GM21528 (cell line): ENCODE results near the gene CRCP.

ENCODE experiments used
- ATAC-seq: cut with Tn5 transposase; IDR thresholded peaks from one replicate; pipeline ENCODE4 v1.9.1; 2021; ENCODE audit warnings: mild to moderate bottlenecking, moderate library complexity; ENCODE audit not compliant: unreplicated experiment, low FRiP score

CRCP gene

DNA sequence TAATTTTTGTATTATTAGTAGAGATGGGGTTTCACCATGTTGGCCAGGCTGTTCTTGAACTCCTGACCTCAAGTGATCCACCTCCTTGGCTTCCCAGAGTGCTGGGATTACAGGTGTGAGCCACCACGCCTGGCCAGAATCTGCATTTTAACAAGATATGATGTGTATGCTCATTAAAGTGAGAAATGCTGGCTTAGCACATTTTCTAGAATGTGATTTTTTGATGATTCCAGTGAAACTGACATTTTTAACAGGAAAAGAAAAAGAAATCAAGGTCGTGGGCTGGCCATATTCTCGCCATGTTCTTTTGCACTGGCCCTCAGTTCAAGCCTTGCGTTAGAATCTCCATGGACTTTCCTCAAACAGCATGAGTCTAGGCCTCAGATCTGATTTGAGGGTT, 72.3 kb downstream of the CRCP start:
- no peak for ATAC-seq

DNA sequence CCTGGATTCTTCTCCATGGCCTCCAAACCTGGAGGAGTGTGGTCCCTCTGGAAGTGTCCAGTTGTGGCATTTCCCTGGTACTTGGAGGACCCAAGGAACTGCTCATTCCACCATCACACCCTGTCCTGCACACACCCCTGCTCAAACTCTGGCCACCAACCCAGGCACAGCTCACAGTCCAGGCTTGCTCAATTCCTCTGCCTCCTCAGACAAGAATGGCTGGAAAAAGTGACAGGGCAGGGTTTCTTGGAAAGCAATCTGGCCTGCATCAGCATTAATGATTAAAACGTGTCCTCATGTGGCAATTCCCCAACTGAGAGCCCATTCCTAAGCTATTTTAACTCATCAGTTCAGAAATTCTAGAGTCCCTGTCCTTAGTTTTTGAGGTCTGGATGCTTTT, 73.3 kb downstream of the CRCP start:
- no peak for ATAC-seq

DNA sequence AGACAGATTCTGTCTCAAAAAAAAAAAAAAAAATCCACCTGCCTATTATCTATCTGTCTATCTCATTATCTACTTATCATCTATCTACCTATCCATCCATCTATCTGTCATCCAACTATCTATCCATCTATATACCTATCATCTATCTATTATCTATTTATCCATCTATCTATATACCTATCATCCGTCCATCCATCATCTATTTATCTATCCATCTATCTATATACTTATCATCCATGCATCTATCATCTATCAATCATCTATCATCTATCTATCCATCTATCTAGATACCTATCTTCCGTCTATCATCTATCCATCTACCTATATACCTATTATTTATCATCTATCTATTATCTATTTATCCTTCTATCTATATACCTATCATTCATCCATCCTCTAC, 74.0 kb downstream of the CRCP start:
- ATAC-seq: no peak

DNA sequence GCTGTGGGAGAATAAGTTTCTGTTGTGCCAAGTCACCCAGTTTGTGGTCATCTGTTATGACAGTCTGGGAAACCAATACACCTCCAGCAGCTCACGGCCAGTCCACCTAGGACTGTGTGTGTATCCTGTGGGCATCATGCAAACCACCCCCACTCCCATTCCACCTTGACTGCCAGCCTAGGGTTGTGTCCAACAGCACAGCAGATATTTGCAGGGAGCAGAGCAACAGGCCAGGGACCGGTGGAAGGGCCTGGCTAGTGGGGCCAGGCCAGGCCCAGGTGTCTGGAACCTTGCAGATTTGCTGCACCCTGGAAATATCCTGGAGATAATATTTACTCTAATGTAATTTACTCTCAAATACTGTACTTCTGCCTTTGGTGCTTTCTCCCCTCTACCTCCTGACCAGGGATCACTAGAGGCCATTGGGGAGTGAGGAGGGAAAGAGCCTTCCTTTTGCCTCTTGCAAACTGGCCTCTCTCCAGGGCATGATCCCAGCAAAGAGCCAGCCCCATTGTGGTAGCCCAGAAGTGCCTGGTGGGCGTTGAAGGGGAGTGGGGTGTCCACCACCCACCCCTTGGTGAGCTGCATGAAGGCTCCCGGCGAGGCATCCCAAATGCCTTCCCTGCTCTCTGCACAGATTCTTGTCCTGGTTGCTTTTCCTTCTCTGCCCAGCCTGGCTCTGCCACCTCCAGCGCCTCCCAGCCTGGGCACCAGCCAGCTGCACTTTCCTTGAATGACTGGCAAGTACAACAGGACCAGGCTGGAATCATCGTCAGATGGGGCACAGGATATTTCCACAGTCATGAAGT, 75.3 kb downstream of the CRCP start:
- ATAC-seq: no peak

DNA sequence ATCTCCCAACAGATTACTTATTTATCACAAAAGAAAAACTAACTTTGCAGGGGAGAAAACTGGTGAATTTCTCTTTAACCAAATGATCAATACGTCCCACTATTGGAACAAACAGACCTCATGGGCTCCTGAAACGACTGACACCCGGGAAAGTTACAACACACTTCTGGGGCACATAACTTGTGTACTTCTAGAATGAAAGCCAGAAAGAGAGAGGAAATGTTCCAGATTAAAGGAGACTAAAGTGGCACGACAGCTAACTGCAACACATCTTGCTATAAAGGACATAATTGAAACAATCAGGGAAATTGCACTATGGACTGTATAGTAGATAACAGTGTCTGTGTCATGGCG, 75.8 kb downstream of the CRCP start:
- no peak for ATAC-seq

DNA sequence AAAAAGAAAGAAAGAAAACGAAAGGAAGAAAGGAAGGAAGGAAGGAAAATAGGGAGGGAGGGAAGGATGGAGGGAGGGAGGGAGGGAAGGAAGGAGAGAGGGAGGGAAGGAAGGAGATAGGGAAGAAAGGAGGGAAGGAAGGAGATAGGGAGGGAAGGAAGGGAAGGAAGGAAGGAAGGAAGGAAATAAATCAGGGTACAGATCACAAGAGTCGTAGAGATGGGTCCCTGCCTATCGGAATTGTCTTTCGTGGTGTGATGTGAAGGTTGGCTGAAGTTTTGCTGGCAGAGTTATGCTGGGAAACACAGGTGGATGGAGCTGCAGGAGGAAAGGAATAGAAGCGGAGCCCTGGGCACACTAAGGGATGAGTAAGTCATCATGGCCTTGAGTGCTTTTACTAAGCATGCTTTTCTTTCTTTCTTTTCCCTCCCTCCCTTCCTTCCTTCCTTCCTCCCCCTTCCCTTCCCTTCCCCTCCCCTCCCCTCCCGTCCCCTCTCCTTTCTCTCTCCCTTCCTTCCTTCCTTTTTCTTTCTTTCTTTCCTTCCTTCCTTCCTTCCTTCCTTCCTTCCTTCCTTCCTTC, 78.6 kb downstream of the CRCP start:
- no peak for ATAC-seq

DNA sequence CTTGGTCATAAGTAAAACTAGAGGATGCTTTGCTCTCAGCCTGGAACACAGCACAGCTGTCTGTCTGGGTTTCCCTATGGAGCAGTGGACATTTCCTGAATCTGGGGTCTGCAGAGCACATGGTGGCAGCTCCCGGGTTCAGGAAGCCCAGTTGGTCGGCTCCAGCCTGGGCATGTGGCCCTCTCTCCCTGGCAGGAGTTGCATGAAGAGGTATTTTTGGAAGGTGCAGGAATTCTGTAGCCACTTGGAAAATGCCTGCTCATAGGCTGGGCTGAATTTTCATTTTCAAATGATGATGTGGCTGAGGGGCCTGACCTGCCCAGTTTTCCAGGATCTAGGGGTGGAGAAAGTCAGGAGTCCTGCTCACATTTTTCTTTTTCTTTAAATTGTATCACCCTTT, 83.8 kb downstream of the CRCP start:
- no peak for ATAC-seq

DNA sequence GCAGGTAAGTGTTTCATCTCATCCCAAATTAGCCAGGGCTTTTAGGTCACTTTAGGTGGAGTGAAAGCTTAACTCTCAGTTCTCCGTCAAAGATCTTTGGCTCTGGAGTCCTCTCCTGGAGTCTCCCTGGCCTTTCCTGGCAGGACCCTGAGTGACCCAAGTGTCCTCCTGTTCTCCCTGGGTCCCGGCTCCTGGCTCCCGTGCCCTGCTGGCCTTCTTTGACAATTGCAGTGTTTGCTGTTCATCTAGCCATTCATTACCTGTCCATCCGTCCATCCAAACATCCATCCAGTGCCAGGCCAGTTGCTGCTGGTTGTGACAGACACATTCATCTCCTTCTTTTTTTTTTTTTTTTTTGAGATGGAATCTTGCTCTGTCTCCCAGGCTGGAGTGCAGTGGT, 84.3 kb downstream of the CRCP start:
- ATAC-seq: no peak

DNA sequence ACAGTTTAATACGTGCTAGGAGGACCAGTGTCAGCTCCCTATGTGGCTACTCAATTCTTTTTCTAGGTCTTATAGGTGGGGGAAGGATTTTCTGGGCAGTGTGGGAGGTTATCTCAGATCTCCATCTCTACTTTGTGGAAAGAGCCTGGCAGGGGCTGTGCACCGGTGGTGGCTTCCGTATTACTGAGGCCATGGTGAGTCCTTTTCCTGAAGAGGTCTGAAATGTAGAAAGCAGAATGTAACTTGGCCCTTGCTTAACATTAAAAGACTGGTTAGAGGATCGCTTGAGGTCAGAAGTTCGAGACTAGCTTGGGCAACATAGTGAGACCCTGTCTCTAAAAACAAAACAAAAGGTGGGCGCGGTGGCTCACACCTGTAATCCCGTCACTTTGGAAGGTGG, 87.8 kb downstream of the CRCP start:
- no peak for ATAC-seq
